ENCODE data around the gene PAQR6.

GRCh38 chr1:156244712-156245111 is 3.1 kb downstream of the PAQR6 start:
- TF ChIP-seq POLR2A (IDR thresholded peaks at IDR 0.05; ENCODE audit: low read length) (no peak), GATA1 (IDR thresholded peaks at IDR 0.05; ENCODE audit: low read depth, low read length) (no peak)

Data from erythroblast (primary cell).